Activated CD4-positive, alpha-beta T cell treated with anti-CD3 and anti-CD28 coated beads for 48 hours (primary cell): Measurements from ENCODE around the gene HDAC1.
"Not testable (repeated sequence)": the region's sequence is repeated elsewhere in the genome, so short reads cannot be mapped to it uniquely, and the experiment has no call there.

Source experiments
- DNase-seq: peaks from one replicate; pipeline ENCODE4 v3.0.0-alpha.2; 2020

HDAC1 gene

GRCh38 chr1:32291708-32292538, at the start of gene HDAC1:
Gene HDAC1 (plus strand): TSS chr1:32292083. CDS start chr1:32292170, 87 bp downstream.
- peak; percentile 98 for DNase-seq

GRCh38 chr1:32242341-32242851, 49.5 kb upstream of the HDAC1 start:
- DNase-seq: no peak

GRCh38 chr1:32246888-32247273, 45.0 kb upstream of the HDAC1 start, which contains the start of gene FAM167B:
Gene FAM167B (plus strand): TSS chr1:32247222. CDS start chr1:32247422, 200 bp downstream.
- no peak for DNase-seq

GRCh38 chr1:32247452-32247851, 44.4 kb upstream of the HDAC1 start:
- DNase-seq: no peak

- DNase-seq: peak; percentile 91
Observed at GRCh38 chr1:32247983-32248889, 43.6 kb upstream of the HDAC1 start.

- DNase-seq: peak; percentile 83
Observed at GRCh38 chr1:32249831-32250525, 41.9 kb upstream of the HDAC1 start.

GRCh38 chr1:32250893-32251716, 40.8 kb upstream of the HDAC1 start, which contains the start of gene LCK:
Gene LCK (plus strand): TSS chr1:32251265. CDS start chr1:32274330, 23,065 bp downstream.
- peak; percentile 85 for DNase-seq

- DNase-seq: no peak
Observed at GRCh38 chr1:32255072-32256071, 36.5 kb upstream of the HDAC1 start.

- DNase-seq: no peak
Observed at GRCh38 chr1:32256473-32257226, 35.2 kb upstream of the HDAC1 start.

GRCh38 chr1:32257227-32257508, 34.7 kb upstream of the HDAC1 start:
- DNase-seq: no peak

- not testable (repeated sequence) for DNase-seq
Observed at GRCh38 chr1:32263236-32263593, 28.7 kb upstream of the HDAC1 start.

- no peak for DNase-seq
Observed at GRCh38 chr1:32263744-32264143, 28.1 kb upstream of the HDAC1 start.

GRCh38 chr1:32265846-32266245, 26.0 kb upstream of the HDAC1 start:
- no peak for DNase-seq

GRCh38 chr1:32266921-32267591, 24.8 kb upstream of the HDAC1 start:
- DNase-seq: no peak

- DNase-seq: no peak
Observed at GRCh38 chr1:32269744-32270143, 22.1 kb upstream of the HDAC1 start.

GRCh38 chr1:32272557-32273390, 19.1 kb upstream of the HDAC1 start:
- DNase-seq: no peak

GRCh38 chr1:32273391-32274208, 18.3 kb upstream of the HDAC1 start:
- peak; percentile 84 for DNase-seq
